Testis (tissue), 3 donors: Measurements from ENCODE around the gene SCFD2. TPM values are rescaled to one million over a fixed set of nuclear protein-coding genes. Genes with fewer than 3 reads are reported as not detected.

ENCODE experiments used
- DNase-seq: peaks from one replicate; pipeline ENCODE4 v3.0.0-alpha.2; 2019
- H3K27ac ChIP-seq, 2 donors: fragments of 200-600 bp; sonication (generic); one replicate each; pipeline ENCODE4 v1.5.1; 2019
- H3K27me3 ChIP-seq: fragments of 200-600 bp; sonication (generic); one replicate; pipeline ENCODE4 v1.5.1; 2019
- H3K36me3 ChIP-seq: fragments of 200-600 bp; sonication (generic); one replicate; pipeline ENCODE4 v1.5.1; 2017; ENCODE audit warnings: low read depth; ENCODE audit errors: missing control alignments
- H3K4me1 ChIP-seq: fragments of 200-600 bp; sonication (generic); one replicate; pipeline ENCODE4 v1.5.1; 2019
- H3K4me3 ChIP-seq, 2 donors: fragments of 200-600 bp; sonication (generic); one replicate each; pipeline ENCODE4 v1.5.1; 2017 to 2019
- H3K9me3 ChIP-seq: fragments of 200-600 bp; sonication (generic); one replicate; pipeline ENCODE4 v1.5.1; 2017
- CTCF ChIP-seq, 3 experiments: fragments of 450-650 bp in 2 of 3; fragments of 200-600 bp in 1 of 3; sonication (generic) in 1 of 3; IDR thresholded peaks; one replicate each; pipeline ENCODE4 v1.5.1; 2016 to 2019; ENCODE audit warnings: antibody characterized with exemption in 3 of 3, mild to moderate bottlenecking in 2 of 3, moderate library complexity in 1 of 3
- POLR2A ChIP-seq: fragments of 450-650 bp; IDR thresholded peaks from one replicate; pipeline ENCODE4 v1.6.1; 2017; ENCODE audit warnings: antibody characterized with exemption, mild to moderate bottlenecking, moderate library complexity
- WGBS, 2 donors: methylation state at CpG; one replicate each; pipeline ENCODE4 v1.1.5; 2018; 5-methylcytosine and 5-hydroxymethylcytosine counted together
- intact Hi-C: fragments of 100-400 bp; cut with DNase I; formaldehyde crosslinking; loops from one replicate; pipeline ENCODE4 v1.15.1; 2023; ENCODE audit warnings: low total_unique reads
- polyA plus RNA-seq: library from polyadenylated mRNA; stranded (reverse); fragments of 350-450 nt; fragmentation: Illumina TruSeq; extraction: RNeasy Lipid Tissue Mini Kit (QIAGEN cat#74804); gene quantifications from one replicate; pipeline ENCODE4 v1.2.3, GENCODE V29; 2014; ENCODE audit warnings: low read depth, low replicate concordance; ENCODE audit not compliant: insufficient read depth
- total RNA-seq, 2 donors: library from RNA; depleted of rRNA; stranded (reverse); fragments of >200 nt; gene quantifications; one replicate each; pipeline ENCODE4 v1.2.3, GENCODE V29; 2016

SCFD2 gene
- total and polyA plus RNA-seq, 3 donors from 2014 or later: 6.0 to 24.5 (median 21.3) TPM

GRCh38 chr4:53152467-53152866 is 213.4 kb downstream of the SCFD2 start:
- no peaks in the 10 kb centered on the region for H3K36me3 ChIP-seq
- no peaks in the 10 kb centered on the region for H3K9me3 ChIP-seq
- no peak overlapping the region for H3K4me3 ChIP-seq
- no peak for DNase-seq
- H3K27ac ChIP-seq: no peak overlapping the region
- intact Hi-C loops: no loop called here
- no peaks in the 10 kb centered on the region for H3K27me3 ChIP-seq
- H3K4me1 ChIP-seq: no peaks in the 10 kb centered on the region
- TF ChIP-seq POLR2A (no peak), CTCF (IDR thresholded peaks at IDR 0.05) (no peak)
- WGBS, 2 donors: 94 to 95% methylated on average over 2 of the region's 2 CpGs

- Histone ChIP-seq H3K4me1 (no peaks in the 10 kb centered on the region), H3K4me3 (no peak overlapping the region), H3K27ac (no peak overlapping the region), H3K36me3 (no peaks in the 10 kb centered on the region), H3K27me3 (no peaks in the 10 kb centered on the region), H3K9me3 (no peaks in the 10 kb centered on the region)
- TF ChIP-seq POLR2A: no peak
- no peak for TF ChIP-seq CTCF (IDR thresholded peaks at IDR 0.05)
- intact Hi-C loops: no loop called here
- WGBS, 2 donors: 66 to 76% methylated on average over 3 of the region's 3 CpGs
- no peak for DNase-seq
These were observed 214.4 kb downstream of the SCFD2 start for GRCh38 chr4:53151489-53151788.

DNA sequence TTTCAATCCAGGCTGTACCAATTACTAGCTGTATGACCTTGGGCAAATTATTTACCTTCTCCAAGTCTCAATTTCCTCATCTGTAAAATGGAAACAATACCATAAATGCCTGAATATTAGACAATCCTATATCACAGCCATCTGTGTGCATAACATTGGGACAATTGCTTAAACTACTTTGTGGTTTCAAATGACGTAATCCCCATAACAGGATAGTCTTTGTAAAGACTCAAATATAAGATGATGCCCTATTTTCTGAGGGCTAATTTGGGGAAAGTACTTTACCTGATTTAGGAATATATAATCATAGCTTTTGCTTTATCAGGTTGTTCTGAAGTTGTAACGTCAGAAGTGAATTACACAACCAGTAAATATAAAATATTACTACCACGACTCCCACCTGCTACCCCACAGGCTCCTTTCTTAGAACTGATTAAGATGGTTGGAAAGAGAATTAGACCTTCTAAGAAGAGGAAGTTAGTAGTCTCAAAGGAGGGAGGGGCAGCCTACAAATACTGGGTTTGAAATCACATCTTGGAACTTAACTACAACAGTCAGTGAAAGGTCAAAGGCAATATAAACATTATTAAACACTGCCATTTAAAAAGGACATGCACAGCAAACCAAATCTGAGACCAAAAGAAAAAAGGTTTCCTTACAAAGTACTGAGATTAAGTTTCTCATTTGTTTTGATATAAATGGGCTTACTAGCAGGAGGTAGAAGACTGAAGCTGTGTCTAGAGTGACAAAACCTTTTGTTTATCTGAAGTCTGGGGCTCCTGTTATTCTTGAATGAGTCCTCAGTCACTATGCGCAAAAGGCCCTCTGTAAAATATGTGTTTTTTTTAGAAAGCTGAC is 215.0 kb downstream of the SCFD2 start:
- no peak for TF ChIP-seq POLR2A
- TF ChIP-seq CTCF (IDR thresholded peaks at IDR 0.05): no peak
- Histone ChIP-seq H3K36me3 (no peaks in the 10 kb centered on the region), H3K27ac (no peak overlapping the region), H3K4me1 (no peaks in the 10 kb centered on the region), H3K4me3 (no peak overlapping the region), H3K27me3 (no peaks in the 10 kb centered on the region), H3K9me3 (no peaks in the 10 kb centered on the region)
- no peak for DNase-seq
- intact Hi-C loops: no loop called here
- WGBS, 2 donors: 79 to 82% methylated on average over 4 of the region's 4 CpGs

GRCh38 chr4:53147711-53148110 is 218.2 kb downstream of the SCFD2 start:
- intact Hi-C loops: no loop called here
- H3K4me1 ChIP-seq: no peaks in the 10 kb centered on the region
- no peak overlapping the region for H3K4me3 ChIP-seq
- TF ChIP-seq POLR2A (no peak), CTCF (IDR thresholded peaks at IDR 0.05) (no peak)
- no peak for DNase-seq
- peak overlapping the region in 1 of 2 donors; percentile 39 for H3K27ac ChIP-seq
- no peaks in the 10 kb centered on the region for H3K9me3 ChIP-seq
- H3K27me3 ChIP-seq: no peaks in the 10 kb centered on the region
- H3K36me3 ChIP-seq: no peaks in the 10 kb centered on the region

DNA sequence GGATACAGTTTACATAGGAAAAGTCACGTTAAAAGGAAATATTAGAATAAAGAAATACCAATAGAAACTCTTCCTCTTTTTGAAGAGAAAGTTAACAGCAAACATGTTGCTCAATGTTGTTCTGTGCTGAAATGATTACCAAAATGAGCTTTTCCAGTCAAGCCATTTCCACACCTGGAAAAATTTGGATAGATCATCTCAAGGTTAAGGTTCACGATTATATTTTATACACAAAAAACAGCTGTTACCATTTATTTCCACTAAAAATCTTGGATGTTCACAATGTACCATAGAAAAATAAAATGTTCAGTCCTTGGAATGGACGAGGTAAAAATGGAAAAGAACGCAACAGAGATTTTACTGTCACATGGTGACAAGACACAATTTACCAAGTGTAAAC is 218.7 kb downstream of the SCFD2 start:
- no peaks in the 10 kb centered on the region for H3K9me3 ChIP-seq
- peak overlapping the region in 1 of 2 donors; percentile 39 for H3K27ac ChIP-seq
- H3K27me3 ChIP-seq: no peaks in the 10 kb centered on the region
- WGBS, 2 donors: 56 to 60% methylated on average over 4 of the region's 4 CpGs
- H3K36me3 ChIP-seq: no peaks in the 10 kb centered on the region
- intact Hi-C loops: no loop called here
- no peak overlapping the region for H3K4me3 ChIP-seq
- TF ChIP-seq CTCF (IDR thresholded peaks at IDR 0.05) (no peak), POLR2A (no peak)
- DNase-seq: no peak
- H3K4me1 ChIP-seq: no peaks in the 10 kb centered on the region
